SK-N-SH (cell line): ENCODE data around the gene OR12D1. TPM values are rescaled to one million over a fixed set of nuclear protein-coding genes. Genes with fewer than 3 reads are reported as not detected.

Experiments used
- CTCF ChIA-PET: fragments of 300-600, 350-600 bp; formaldehyde crosslinking; extraction: SDS; loops from one replicate; lab custom pipeline; 2021; lab: Yijun Ruan, JAX
- POLR2A ChIA-PET: fragments of 350-600 bp; sonication (Branson Sonifier 250); formaldehyde crosslinking; extraction: SDS; loops from one replicate; lab custom pipeline; 2020; ENCODE audit warnings: antibody characterized with exemption, inconsistent platforms; lab: Yijun Ruan, JAX
- DNase-seq: peaks from one replicate; pipeline ENCODE4 v3.0.0; 2012
- H2AFZ ChIP-seq: fragments of 200-600 bp; sonication (generic); 2 replicates; pipeline ENCODE4 v1.8.1; 2016; ENCODE audit warnings: antibody characterized with exemption, mild to moderate bottlenecking, low read depth
- H3F3A ChIP-seq: fragments of 200-600 bp; sonication (generic); replicated peaks from 2 replicates; pipeline ENCODE3; 2016; ENCODE audit warnings: antibody characterized with exemption, mild to moderate bottlenecking; ENCODE audit not compliant: insufficient read depth
- H3K27ac ChIP-seq, 2 experiments: fragments of 200-500 bp in 1 of 2; fragments of 200-600 bp in 1 of 2; sonication (Bioruptor generic) in 1 of 2; sonication (generic), shearing (Covaris generic) in 1 of 2; 2 replicates each; pipeline versions ENCODE4 v1.5.1 to v1.6.1; 2014 to 2016; ENCODE audit warnings: low read depth in 2 of 2, inconsistent platforms in 1 of 2, low read length in 1 of 2, mild to moderate bottlenecking in 1 of 2, mixed read lengths in 1 of 2
- H3K27me3 ChIP-seq: fragments of 200-600 bp; sonication (generic), shearing (Covaris generic); 2 replicates; pipeline ENCODE4 v1.6.1; 2016; ENCODE audit warnings: mixed run types; ENCODE audit not compliant: insufficient read depth
- H3K36me3 ChIP-seq, 2 experiments: fragments of 200-500 bp in 1 of 2; fragments of 200-600 bp in 1 of 2; sonication (Bioruptor generic) in 1 of 2; sonication (generic) in 1 of 2; replicated peaks in 1 of 2; 2 replicates each; pipeline versions ENCODE3 to v1.5.1; 2014 to 2016; ENCODE audit warnings: low read length in 1 of 2, mild to moderate bottlenecking in 1 of 2; ENCODE audit not compliant: insufficient read depth in 2 of 2, control insufficient read depth in 1 of 2
- H3K4me1 ChIP-seq, 2 experiments: fragments of 200-500 bp in 1 of 2; fragments of 200-600 bp in 1 of 2; sonication (Bioruptor generic) in 1 of 2; sonication (generic), shearing (Covaris generic) in 1 of 2; 2 replicates each; pipeline versions ENCODE4 v1.5.1 to v1.6.1; 2014 to 2016; ENCODE audit warnings: low read depth in 1 of 2, low read length in 1 of 2, mixed run types in 1 of 2; ENCODE audit not compliant: insufficient read depth in 2 of 2, control insufficient read depth in 1 of 2
- H3K4me2 ChIP-seq: fragments of 200-600 bp; sonication (generic), shearing (Covaris generic); 2 replicates; pipeline ENCODE4 v1.6.1; 2017; ENCODE audit warnings: mixed run types
- H3K4me3 ChIP-seq, 2 experiments: fragments of 200-500 bp in 1 of 2; fragments of 200-600 bp in 1 of 2; sonication (Bioruptor generic) in 1 of 2; sonication (generic), shearing (Covaris generic) in 1 of 2; 2 replicates each; pipeline versions ENCODE4 v1.5.1 to v1.8.1; 2014 to 2016; ENCODE audit warnings: low read depth in 2 of 2, inconsistent platforms in 1 of 2, low read length in 1 of 2, mild to moderate bottlenecking in 1 of 2, mixed read lengths in 1 of 2, moderate library complexity in 1 of 2
- H3K79me2 ChIP-seq: fragments of 200-600 bp; sonication (generic); 2 replicates; pipeline ENCODE4 v1.8.1; 2017; ENCODE audit warnings: mild to moderate bottlenecking; ENCODE audit not compliant: insufficient read depth
- H3K9ac ChIP-seq: fragments of 200-600 bp; sonication (generic); 2 replicates; pipeline ENCODE4 v1.6.1; 2017; ENCODE audit warnings: mixed run types
- H3K9me2 ChIP-seq: fragments of 200-600 bp; sonication (generic); 2 replicates; pipeline ENCODE4 v1.6.1; 2017; ENCODE audit warnings: mixed run types
- H3K9me3 ChIP-seq: fragments of 200-600 bp; sonication (generic); 2 replicates; pipeline ENCODE4 v1.6.1; 2017; ENCODE audit warnings: mixed run types, mild to moderate bottlenecking, moderate library complexity
- H4K20me1 ChIP-seq: fragments of 200-600 bp; sonication (generic); 2 replicates; pipeline ENCODE4 v1.6.1; 2017; ENCODE audit warnings: mild to moderate bottlenecking, mixed run types; ENCODE audit not compliant: insufficient read depth
- CHD2 ChIP-seq: fragments of 150-350 bp; IDR thresholded peaks from 2 replicates; pipeline ENCODE4 v1.6.1; 2018; ENCODE audit warnings: low read length; ENCODE audit not compliant: partially characterized antibody
- ELF1 ChIP-seq: IDR thresholded peaks from 2 replicates; pipeline ENCODE4 v1.4.0; 2012
- EP300 ChIP-seq, 2 experiments: IDR thresholded peaks; 2 replicates each; pipeline versions ENCODE4 v1.4.0 to v1.6.1; 2012; ENCODE audit warnings: borderline replicate concordance in 1 of 2, low read depth in 1 of 2, low read length in 1 of 2
- EZH2phosphoT487 ChIP-seq: fragments of 200-600 bp; sonication (generic); IDR thresholded peaks from 2 replicates; pipeline ENCODE4 v1.6.1; 2017; ENCODE audit warnings: low read depth, mixed run types, mild to moderate bottlenecking, antibody characterized with exemption, moderate library complexity, borderline replicate concordance
- FOSL2 ChIP-seq: IDR thresholded peaks from 2 replicates; pipeline ENCODE4 v1.4.0; 2012; ENCODE audit warnings: low read depth, mild to moderate bottlenecking, moderate library complexity, borderline replicate concordance
- FOXJ3 ChIP-seq: sonication (generic); formaldehyde crosslinking; IDR thresholded peaks from 2 replicates; pipeline ENCODE4 v1.5.1; 2020; ENCODE audit warnings: mild to moderate bottlenecking, missing genetic modification reagents
- FOXM1 ChIP-seq: IDR thresholded peaks from 2 replicates; pipeline ENCODE4 v1.4.0; 2012; ENCODE audit warnings: low read depth, mild to moderate bottlenecking
- GATA2 ChIP-seq: sonication (generic); formaldehyde crosslinking; IDR thresholded peaks from 2 replicates; pipeline ENCODE4 v1.5.0; 2020; ENCODE audit warnings: mild to moderate bottlenecking, missing genetic modification reagents
- JUND ChIP-seq: IDR thresholded peaks from 2 replicates; pipeline ENCODE4 v1.4.0; 2012
- MEF2A ChIP-seq: IDR thresholded peaks from 2 replicates; pipeline ENCODE4 v1.4.0; 2012; ENCODE audit warnings: low read depth, borderline replicate concordance
- NRF1 ChIP-seq: IDR thresholded peaks from 2 replicates; pipeline ENCODE4 v1.6.1; 2012; ENCODE audit warnings: low read depth, mild to moderate bottlenecking, low read length
- POLR2AphosphoS5 ChIP-seq: IDR thresholded peaks from 2 replicates; pipeline ENCODE4 v1.6.1; 2012; ENCODE audit warnings: low read depth, low read length
- RFX5 ChIP-seq: IDR thresholded peaks from 2 replicates; pipeline ENCODE4 v1.6.1; 2012; ENCODE audit warnings: mild to moderate bottlenecking, improper control_type of control experiment, low read length
- RXRA ChIP-seq: IDR thresholded peaks from 2 replicates; pipeline ENCODE4 v1.4.0; 2012; ENCODE audit warnings: low read depth, mild to moderate bottlenecking, borderline replicate concordance
- SMC3 ChIP-seq: IDR thresholded peaks from 2 replicates; pipeline ENCODE4 v1.6.1; 2012; ENCODE audit warnings: low read depth, low read length, improper control_type of control experiment
- TAF1 ChIP-seq: IDR thresholded peaks from 2 replicates; pipeline ENCODE4 v1.6.1; 2012; ENCODE audit warnings: low read depth, mild to moderate bottlenecking, low read length, moderate library complexity, borderline replicate concordance
- TEAD4 ChIP-seq: IDR thresholded peaks from 2 replicates; pipeline ENCODE4 v1.4.0; 2012; ENCODE audit warnings: mild to moderate bottlenecking, borderline replicate concordance; ENCODE audit not compliant: insufficient read depth
- WGBS: methylation state at CpG from one replicate; pipeline ENCODE4 v1.1.6; 2017; ENCODE audit warnings: low lambda C conversion rate; 5-methylcytosine and 5-hydroxymethylcytosine counted together
- polyA plus RNA-seq, 3 experiments: library from polyadenylated mRNA; depleted of rRNA; stranded (reverse); fragments of >200 nt; gene quantifications; 2 replicates each; pipeline ENCODE4 v1.2.3, GENCODE V29; 2012
- TF ChIP-seq, protein P1 (sequence below): fragments of 150-350 bp; IDR thresholded peaks from 2 replicates; pipeline ENCODE4 v1.6.1; 2016; ENCODE audit warnings: mild to moderate bottlenecking, low read depth, low read length
- TF ChIP-seq, protein P2 (sequence below): IDR thresholded peaks from 2 replicates; pipeline ENCODE4 v1.4.0; 2012; ENCODE audit warnings: low read depth
- TF ChIP-seq, protein P3 (sequence below): fragments of 200-600 bp; sonication (generic); IDR thresholded peaks from 2 replicates; pipeline ENCODE4 v1.6.1; 2017; ENCODE audit warnings: antibody characterized with exemption, mild to moderate bottlenecking, moderate library complexity

OR12D1 gene
- polyA plus RNA-seq, 1 of the 3 experiments (the other 2 are of a cell fraction), result not detected

GRCh38 chr6:29465279-29465678 is 50.6 kb downstream of the OR12D1 start:
- H3K9ac ChIP-seq, result no peak overlapping the region
- CTCF ChIA-PET, result no interaction called here
- no peak overlapping the region for H2AFZ ChIP-seq
- H3K79me2 ChIP-seq, result no peaks in the 10 kb centered on the region
- POLR2A ChIA-PET, result no interaction called here
- no peaks in the 10 kb centered on the region for H3K36me3 ChIP-seq
- 2% methylated on average over 2 of the region's 2 CpGs for WGBS
- H3K4me3 ChIP-seq, result no peak overlapping the region
- H3K4me1 ChIP-seq, result peaks cover 0 to 5% of the 10 kb centered on the region in 2 experiments; a peak in 1 of 4 replicates
- TF ChIP-seq ELF1 (no peak), JUND (no peak), FOXM1 (no peak)
- H3K9me2 ChIP-seq, result no peaks in the 10 kb centered on the region
- H4K20me1 ChIP-seq, result no peaks in the 10 kb centered on the region
- peak overlapping the region in 1 of 2 experiments; percentile 48; a peak in 1 of 4 replicates for H3K27ac ChIP-seq
- no peak for DNase-seq
- peak overlapping the region; percentile 17; the same call in 1 of the 2 replicates for H3K4me2 ChIP-seq
- H3K9me3 ChIP-seq, result no peaks in the 10 kb centered on the region
- peaks cover 8% of the 10 kb centered on the region; the same call in 1 of the 2 replicates for H3K27me3 ChIP-seq
- H3F3A ChIP-seq, result peaks cover 4% of the 10 kb centered on the region

- ChIA-PET CTCF (no interaction called here), POLR2A (no interaction called here)
- 2% methylated on average over 2 of the region's 2 CpGs for WGBS
These were observed 51.1 kb downstream of the OR12D1 start for GRCh38 chr6:29465801-29466200.

GRCh38 chr6:29466241-29466640 is 51.5 kb downstream of the OR12D1 start:
- POLR2A ChIA-PET, result no interaction called here
- Histone ChIP-seq H3K79me2 (no peaks in the 10 kb centered on the region), H3K9me3 (no peaks in the 10 kb centered on the region), H2AFZ (no peak overlapping the region), H3K9me2 (no peaks in the 10 kb centered on the region), H3K27ac (peak overlapping the region in 1 of 2 experiments; percentile 48; a peak in 1 of 4 replicates), H3K27me3 (peaks cover 6% of the 10 kb centered on the region; the same call in 1 of the 2 replicates), H3K4me2 (peak overlapping the region; percentile 17; the same call in 1 of the 2 replicates), H4K20me1 (no peaks in the 10 kb centered on the region), H3K4me3 (no peak overlapping the region), H3K36me3 (no peaks in the 10 kb centered on the region)
- 5% methylated on average over 6 of the region's 6 CpGs for WGBS
- no peak for DNase-seq
- TF ChIP-seq TEAD4 (no peak), FOSL2 (no peak), GATA2 (CRISPR knock-in tag) (no peak), NRF1 (no peak), EZH2phosphoT487 (no peak), CHD2 (no peak), POLR2AphosphoS5 (no peak), MEF2A (no peak), JUND (no peak), SMC3 (no peak), RXRA (no peak), ELF1 (no peak), EP300 (IDR thresholded peaks at IDR 0.05; ENCODE audit: borderline replicate concordance in 1 of 2, low read depth in 1 of 2, low read length in 1 of 2) (no peak), FOXJ3 (CRISPR knock-in tag) (no peak)
- TF ChIP-seq, protein P1, sequence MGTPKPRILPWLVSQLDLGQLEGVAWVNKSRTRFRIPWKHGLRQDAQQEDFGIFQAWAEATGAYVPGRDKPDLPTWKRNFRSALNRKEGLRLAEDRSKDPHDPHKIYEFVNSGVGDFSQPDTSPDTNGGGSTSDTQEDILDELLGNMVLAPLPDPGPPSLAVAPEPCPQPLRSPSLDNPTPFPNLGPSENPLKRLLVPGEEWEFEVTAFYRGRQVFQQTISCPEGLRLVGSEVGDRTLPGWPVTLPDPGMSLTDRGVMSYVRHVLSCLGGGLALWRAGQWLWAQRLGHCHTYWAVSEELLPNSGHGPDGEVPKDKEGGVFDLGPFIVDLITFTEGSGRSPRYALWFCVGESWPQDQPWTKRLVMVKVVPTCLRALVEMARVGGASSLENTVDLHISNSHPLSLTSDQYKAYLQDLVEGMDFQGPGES, result no peak
- TF ChIP-seq, protein P2, sequence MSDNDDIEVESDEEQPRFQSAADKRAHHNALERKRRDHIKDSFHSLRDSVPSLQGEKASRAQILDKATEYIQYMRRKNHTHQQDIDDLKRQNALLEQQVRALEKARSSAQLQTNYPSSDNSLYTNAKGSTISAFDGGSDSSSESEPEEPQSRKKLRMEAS, result no peak
- TF ChIP-seq, protein P3, sequence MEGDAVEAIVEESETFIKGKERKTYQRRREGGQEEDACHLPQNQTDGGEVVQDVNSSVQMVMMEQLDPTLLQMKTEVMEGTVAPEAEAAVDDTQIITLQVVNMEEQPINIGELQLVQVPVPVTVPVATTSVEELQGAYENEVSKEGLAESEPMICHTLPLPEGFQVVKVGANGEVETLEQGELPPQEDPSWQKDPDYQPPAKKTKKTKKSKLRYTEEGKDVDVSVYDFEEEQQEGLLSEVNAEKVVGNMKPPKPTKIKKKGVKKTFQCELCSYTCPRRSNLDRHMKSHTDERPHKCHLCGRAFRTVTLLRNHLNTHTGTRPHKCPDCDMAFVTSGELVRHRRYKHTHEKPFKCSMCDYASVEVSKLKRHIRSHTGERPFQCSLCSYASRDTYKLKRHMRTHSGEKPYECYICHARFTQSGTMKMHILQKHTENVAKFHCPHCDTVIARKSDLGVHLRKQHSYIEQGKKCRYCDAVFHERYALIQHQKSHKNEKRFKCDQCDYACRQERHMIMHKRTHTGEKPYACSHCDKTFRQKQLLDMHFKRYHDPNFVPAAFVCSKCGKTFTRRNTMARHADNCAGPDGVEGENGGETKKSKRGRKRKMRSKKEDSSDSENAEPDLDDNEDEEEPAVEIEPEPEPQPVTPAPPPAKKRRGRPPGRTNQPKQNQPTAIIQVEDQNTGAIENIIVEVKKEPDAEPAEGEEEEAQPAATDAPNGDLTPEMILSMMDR, result no peak
- TF ChIP-seq, all 33 proteins: peak for 0
- Histone ChIP-seq H3K4me1 (peaks cover 0 to 5% of the 10 kb centered on the region in 2 experiments; a peak in 1 of 4 replicates), H3F3A (peaks cover 4% of the 10 kb centered on the region), H3K9ac (no peak overlapping the region)
- CTCF ChIA-PET, result interaction anchor here (0.6 kb wide), 1 partner anchor 697 kb away, joined by 4 read pairs; no protein-coding TSS in a partner anchor

More at GRCh38 chr6:29465801-29466200, 51.1 kb downstream of the OR12D1 start:
- Histone ChIP-seq H3K27me3 (peaks cover 8% of the 10 kb centered on the region; the same call in 1 of the 2 replicates), H2AFZ (no peak overlapping the region), H3K9ac (no peak overlapping the region), H3K36me3 (no peaks in the 10 kb centered on the region), H3K4me2 (peak overlapping the region; percentile 17; the same call in 1 of the 2 replicates), H4K20me1 (no peaks in the 10 kb centered on the region), H3K27ac (peak overlapping the region in 1 of 2 experiments; percentile 48; a peak in 1 of 4 replicates), H3K79me2 (no peaks in the 10 kb centered on the region), H3K4me1 (peaks cover 0 to 5% of the 10 kb centered on the region in 2 experiments; a peak in 1 of 4 replicates), H3F3A (peaks cover 4% of the 10 kb centered on the region), H3K4me3 (no peak overlapping the region), H3K9me2 (no peaks in the 10 kb centered on the region), H3K9me3 (no peaks in the 10 kb centered on the region)
- no peak for DNase-seq
- TF ChIP-seq RFX5 (no peak), TAF1 (no peak), NRF1 (no peak)
